ENCODE results near the gene ANAPC16.
"Not testable (repeated sequence)": the region's sequence is repeated elsewhere in the genome, so short reads cannot be mapped to it uniquely, and the experiment has no call there.

ANAPC16 gene

DNA sequence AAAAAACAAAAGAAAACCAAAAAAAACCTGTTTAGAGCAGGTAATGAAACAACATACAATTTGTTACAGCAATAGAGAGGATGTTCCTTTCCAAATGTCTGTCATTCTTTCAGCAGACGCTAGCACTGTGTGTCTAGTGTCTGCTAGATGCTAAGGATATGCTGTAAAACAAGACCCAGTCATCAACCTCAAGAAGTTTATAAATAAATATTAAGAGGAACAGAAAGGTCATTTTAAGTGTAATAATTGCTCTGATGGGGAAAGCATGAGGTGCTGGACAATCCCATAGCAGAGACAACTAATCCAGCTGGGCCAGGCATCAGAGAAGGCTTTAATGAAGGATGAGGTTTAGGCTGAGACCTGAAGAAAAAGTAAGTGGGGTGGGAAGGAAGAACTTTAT lies 23.6 kb downstream of the ANAPC16 start:
- Histone ChIP-seq H3K4me1 (ENCODE audit: control insufficient read depth in 5 of 5, insufficient read depth in 5 of 5, low read length in 5 of 5) (peaks cover 11 to 30% (median 24%) of the 10 kb centered on the region in 5 donors), H3K9ac (ENCODE audit: low read length in 5 of 5) (no peak overlapping the region), H3K27me3 (ENCODE audit: control insufficient read depth in 5 of 5, insufficient read depth in 4 of 5, low read length in 5 of 5) (no peaks in the 10 kb centered on the region), H3K9me3 (ENCODE audit: control insufficient read depth in 5 of 5, low read length in 5 of 5) (no peaks in the 10 kb centered on the region), H3K4me3 (ENCODE audit: low read depth in 1 of 5, low read length in 5 of 5) (no peak overlapping the region), H3K27ac (ENCODE audit: low read depth, low read length) (no peak overlapping the region), H3K36me3 (ENCODE audit: control insufficient read depth in 5 of 5, insufficient read depth in 5 of 5, low read length in 5 of 5) (peaks cover 8 to 21% (median 13%) of the 10 kb centered on the region in 5 donors)

DNA sequence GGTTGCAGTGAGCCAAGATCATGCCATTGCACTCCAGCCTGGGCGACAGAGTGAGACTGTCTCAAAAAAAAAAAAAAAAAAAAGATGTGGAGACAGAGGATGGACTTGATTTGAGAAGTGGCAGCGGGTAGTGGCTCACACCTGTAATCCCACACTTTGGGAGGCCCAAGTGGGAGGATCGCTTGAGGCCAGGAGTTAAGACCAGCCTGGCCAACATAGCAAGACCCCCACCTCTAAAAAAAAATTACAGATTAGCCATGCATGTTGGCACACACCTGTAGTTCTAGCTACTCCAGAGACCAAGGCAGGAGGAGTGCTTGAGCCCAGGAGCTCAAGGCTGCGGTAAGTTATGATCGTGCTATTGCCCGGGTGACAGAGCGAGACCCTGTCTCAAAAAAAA lies 24.6 kb downstream of the ANAPC16 start:
- Histone ChIP-seq H3K4me3 (ENCODE audit: low read depth in 1 of 5, low read length in 5 of 5) (no peak overlapping the region), H3K9ac (ENCODE audit: low read length in 5 of 5) (no peak overlapping the region), H3K9me3 (ENCODE audit: control insufficient read depth in 5 of 5, low read length in 5 of 5) (no peaks in the 10 kb centered on the region), H3K36me3 (ENCODE audit: control insufficient read depth in 5 of 5, insufficient read depth in 5 of 5, low read length in 5 of 5) (peaks cover 5 to 16% (median 10%) of the 10 kb centered on the region in 5 donors), H3K27ac (ENCODE audit: low read depth, low read length) (no peak overlapping the region), H3K27me3 (ENCODE audit: control insufficient read depth in 5 of 5, insufficient read depth in 4 of 5, low read length in 5 of 5) (no peaks in the 10 kb centered on the region), H3K4me1 (ENCODE audit: control insufficient read depth in 5 of 5, insufficient read depth in 5 of 5, low read length in 5 of 5) (peaks cover 12 to 38% (median 32%) of the 10 kb centered on the region in 5 donors)

DNA sequence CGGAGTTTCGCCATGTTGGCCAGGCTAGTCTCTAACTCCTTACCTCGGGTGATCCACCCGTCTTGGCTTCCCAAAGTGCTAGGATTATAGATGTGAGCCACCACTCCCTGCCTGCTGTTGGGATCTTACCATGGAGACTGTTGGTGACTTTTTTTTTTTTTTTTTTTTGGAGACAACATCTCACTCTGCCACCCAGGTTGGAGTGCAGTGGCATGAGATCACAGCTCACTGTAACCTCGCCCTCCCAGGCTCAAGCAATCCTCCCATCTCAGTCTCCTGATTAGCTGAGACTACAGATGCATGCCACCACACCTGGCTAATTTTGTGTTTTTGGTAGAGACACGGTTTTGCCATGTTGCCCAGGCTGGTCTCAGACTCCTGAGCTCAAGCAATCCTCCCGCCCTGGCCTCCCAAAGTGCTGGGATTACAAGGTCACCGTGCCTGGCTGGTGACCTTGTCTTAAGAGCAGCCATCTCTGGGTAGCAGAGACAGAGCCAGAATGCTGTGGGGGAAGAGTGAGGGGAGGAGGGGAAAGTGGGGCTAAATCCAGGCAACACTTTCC lies 26.0 kb downstream of the ANAPC16 start:
- Histone ChIP-seq H3K9me3 (ENCODE audit: control insufficient read depth in 5 of 5, low read length in 5 of 5) (no peaks in the 10 kb centered on the region), H3K9ac (ENCODE audit: low read length in 5 of 5) (no peak overlapping the region), H3K36me3 (ENCODE audit: control insufficient read depth in 5 of 5, insufficient read depth in 5 of 5, low read length in 5 of 5) (peaks cover 0 to 4% (median 2%) of the 10 kb centered on the region in 5 donors), H3K27me3 (ENCODE audit: control insufficient read depth in 5 of 5, insufficient read depth in 4 of 5, low read length in 5 of 5) (no peaks in the 10 kb centered on the region), H3K4me3 (ENCODE audit: low read depth in 1 of 5, low read length in 5 of 5) (no peak overlapping the region), H3K27ac (ENCODE audit: low read depth, low read length) (no peak overlapping the region), H3K4me1 (ENCODE audit: control insufficient read depth in 5 of 5, insufficient read depth in 5 of 5, low read length in 5 of 5) (peaks cover 12 to 47% (median 40%) of the 10 kb centered on the region in 5 donors)

DNA sequence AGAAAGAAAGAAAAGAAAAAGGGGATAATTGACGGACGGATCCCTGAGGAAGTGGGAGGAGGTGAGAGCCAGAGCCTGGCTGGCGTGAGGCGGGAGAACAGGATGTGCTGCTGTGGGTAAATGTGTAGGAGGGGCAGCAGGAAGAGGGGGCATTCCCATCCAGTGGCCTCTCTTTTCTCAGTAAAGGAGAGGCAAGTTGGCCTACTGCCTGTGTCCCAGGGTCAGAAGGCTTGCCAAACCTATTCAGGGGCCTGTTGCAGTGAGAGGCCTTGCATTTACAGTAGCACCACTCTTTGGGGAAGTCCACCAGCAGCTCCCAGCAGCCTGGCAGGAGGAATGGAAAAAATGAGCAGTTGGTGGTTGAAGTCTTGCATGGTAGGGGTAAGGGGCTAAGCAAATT lies 26.9 kb downstream of the ANAPC16 start:
- H3K9ac ChIP-seq (ENCODE audit: low read length in 5 of 5), result no peak overlapping the region
- H3K27me3 ChIP-seq (ENCODE audit: control insufficient read depth in 5 of 5, insufficient read depth in 4 of 5, low read length in 5 of 5), result no peaks in the 10 kb centered on the region
- H3K4me1 ChIP-seq (ENCODE audit: control insufficient read depth in 5 of 5, insufficient read depth in 5 of 5, low read length in 5 of 5), result peaks cover 15 to 56% (median 44%) of the 10 kb centered on the region in 5 donors
- H3K4me3 ChIP-seq (ENCODE audit: low read depth in 1 of 5, low read length in 5 of 5), result no peak overlapping the region
- H3K27ac ChIP-seq (ENCODE audit: low read depth, low read length), result no peak overlapping the region
- H3K36me3 ChIP-seq (ENCODE audit: control insufficient read depth in 5 of 5, insufficient read depth in 5 of 5, low read length in 5 of 5), result peaks cover 0 to 2% (median 0%) of the 10 kb centered on the region in 5 donors
- no peaks in the 10 kb centered on the region for H3K9me3 ChIP-seq (ENCODE audit: control insufficient read depth in 5 of 5, low read length in 5 of 5)

DNA sequence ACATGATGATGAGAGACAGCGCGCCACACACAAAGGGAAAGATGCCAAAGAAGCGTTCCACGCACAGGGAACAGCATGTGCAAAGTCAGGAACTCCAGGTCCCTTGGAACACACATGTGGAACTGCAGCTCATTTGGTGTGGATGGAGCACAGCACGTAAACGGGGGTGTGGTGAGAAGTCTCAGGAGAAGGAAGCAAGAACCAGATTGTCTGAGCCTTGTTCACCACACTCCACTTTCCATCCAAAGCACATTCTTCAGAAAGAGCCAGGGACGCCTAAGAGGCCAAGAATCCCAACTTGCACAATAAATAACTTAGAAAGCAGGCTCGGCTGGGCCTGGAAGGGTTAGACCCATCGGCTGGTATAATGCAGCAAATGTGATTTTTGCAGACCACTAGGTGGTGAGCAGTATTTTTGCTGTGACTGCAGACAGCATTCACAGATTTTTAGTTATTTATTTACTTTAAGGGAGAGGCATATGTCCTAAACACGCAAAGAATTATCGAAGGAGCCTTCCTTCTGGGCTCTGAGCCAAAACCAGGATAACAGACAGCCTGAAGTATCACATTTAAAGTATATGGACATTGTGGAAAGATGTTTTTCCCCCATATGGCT lies 28.1 kb downstream of the ANAPC16 start:
- Histone ChIP-seq H3K27me3 (ENCODE audit: control insufficient read depth in 5 of 5, insufficient read depth in 4 of 5, low read length in 5 of 5) (no peaks in the 10 kb centered on the region), H3K4me1 (ENCODE audit: control insufficient read depth in 5 of 5, insufficient read depth in 5 of 5, low read length in 5 of 5) (peaks cover 26 to 69% (median 57%) of the 10 kb centered on the region in 5 donors), H3K27ac (ENCODE audit: low read depth, low read length) (no peak overlapping the region), H3K36me3 (ENCODE audit: control insufficient read depth in 5 of 5, insufficient read depth in 5 of 5, low read length in 5 of 5) (no peaks in the 10 kb centered on the region), H3K9me3 (ENCODE audit: control insufficient read depth in 5 of 5, low read length in 5 of 5) (no peaks in the 10 kb centered on the region), H3K9ac (ENCODE audit: low read length in 5 of 5) (peak overlapping the region in 2 of 5 donors; percentile 20 to 41), H3K4me3 (ENCODE audit: low read depth in 1 of 5, low read length in 5 of 5) (no peak overlapping the region)

DNA sequence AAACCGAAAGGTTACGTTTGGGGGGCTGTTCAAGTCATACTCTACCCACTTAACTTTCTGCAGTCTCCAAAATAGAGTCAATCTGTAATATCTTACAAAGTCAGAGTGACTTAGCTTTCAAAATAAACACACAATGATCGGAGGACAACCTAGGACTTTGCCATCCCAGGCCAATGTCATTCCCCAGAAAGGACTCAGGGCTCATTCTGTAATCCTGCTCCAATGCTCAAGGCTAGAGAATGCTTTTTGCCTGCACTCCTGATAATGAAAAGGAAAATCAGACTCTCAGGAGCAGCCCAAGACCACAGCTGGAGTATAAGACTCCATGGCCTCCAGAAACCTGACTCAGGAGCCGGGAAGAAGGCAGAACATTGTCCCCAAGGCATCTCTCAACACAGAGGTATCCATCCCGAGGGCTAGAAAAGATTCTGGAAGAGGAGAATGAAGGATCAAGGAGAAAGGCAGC lies 28.8 kb downstream of the ANAPC16 start:
- H3K9me3 ChIP-seq (ENCODE audit: control insufficient read depth in 5 of 5, low read length in 5 of 5), result no peaks in the 10 kb centered on the region
- H3K9ac ChIP-seq (ENCODE audit: low read length in 5 of 5), result no peak overlapping the region
- peaks cover 26 to 73% (median 61%) of the 10 kb centered on the region in 5 donors for H3K4me1 ChIP-seq (ENCODE audit: control insufficient read depth in 5 of 5, insufficient read depth in 5 of 5, low read length in 5 of 5)
- H3K4me3 ChIP-seq (ENCODE audit: low read depth in 1 of 5, low read length in 5 of 5), result no peak overlapping the region
- no peak overlapping the region for H3K27ac ChIP-seq (ENCODE audit: low read depth, low read length)
- no peaks in the 10 kb centered on the region for H3K27me3 ChIP-seq (ENCODE audit: control insufficient read depth in 5 of 5, insufficient read depth in 4 of 5, low read length in 5 of 5)
- no peaks in the 10 kb centered on the region for H3K36me3 ChIP-seq (ENCODE audit: control insufficient read depth in 5 of 5, insufficient read depth in 5 of 5, low read length in 5 of 5)

DNA sequence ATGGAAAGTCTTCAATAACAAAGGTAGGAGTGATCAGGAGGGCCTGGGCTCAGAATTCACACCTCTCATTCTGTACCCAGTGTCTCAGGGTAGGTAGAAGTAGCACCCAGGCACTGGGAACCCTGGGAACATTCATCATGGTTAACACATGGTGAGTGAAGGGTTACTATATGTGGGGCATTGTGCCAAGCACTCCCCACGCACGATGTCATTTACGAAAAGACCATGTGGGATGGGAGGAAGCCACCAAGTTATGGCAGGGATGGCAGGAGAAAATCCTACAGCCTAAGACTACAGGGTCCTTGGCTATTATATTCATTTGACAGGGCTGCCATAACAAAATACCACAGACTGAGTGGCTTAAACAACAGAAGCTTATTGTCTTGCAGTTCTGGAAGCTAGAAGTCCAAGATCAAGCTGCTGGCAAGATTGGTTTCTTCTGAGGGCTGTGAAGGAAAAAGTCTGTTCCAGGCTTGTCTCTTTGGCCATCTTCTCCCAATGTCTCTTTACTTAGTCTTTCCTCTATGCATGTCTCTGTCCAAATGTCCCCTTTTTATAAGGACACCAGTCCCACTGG lies 30.2 kb downstream of the ANAPC16 start:
- H3K27me3 ChIP-seq (ENCODE audit: control insufficient read depth in 5 of 5, insufficient read depth in 4 of 5, low read length in 5 of 5), result no peaks in the 10 kb centered on the region
- no peak overlapping the region for H3K4me3 ChIP-seq (ENCODE audit: low read depth in 1 of 5, low read length in 5 of 5)
- H3K9ac ChIP-seq (ENCODE audit: low read length in 5 of 5), result no peak overlapping the region
- peaks cover 26 to 83% (median 67%) of the 10 kb centered on the region in 5 donors for H3K4me1 ChIP-seq (ENCODE audit: control insufficient read depth in 5 of 5, insufficient read depth in 5 of 5, low read length in 5 of 5)
- H3K9me3 ChIP-seq (ENCODE audit: control insufficient read depth in 5 of 5, low read length in 5 of 5), result no peaks in the 10 kb centered on the region
- H3K36me3 ChIP-seq (ENCODE audit: control insufficient read depth in 5 of 5, insufficient read depth in 5 of 5, low read length in 5 of 5), result no peaks in the 10 kb centered on the region
- H3K27ac ChIP-seq (ENCODE audit: low read depth, low read length), result no peak overlapping the region

DNA sequence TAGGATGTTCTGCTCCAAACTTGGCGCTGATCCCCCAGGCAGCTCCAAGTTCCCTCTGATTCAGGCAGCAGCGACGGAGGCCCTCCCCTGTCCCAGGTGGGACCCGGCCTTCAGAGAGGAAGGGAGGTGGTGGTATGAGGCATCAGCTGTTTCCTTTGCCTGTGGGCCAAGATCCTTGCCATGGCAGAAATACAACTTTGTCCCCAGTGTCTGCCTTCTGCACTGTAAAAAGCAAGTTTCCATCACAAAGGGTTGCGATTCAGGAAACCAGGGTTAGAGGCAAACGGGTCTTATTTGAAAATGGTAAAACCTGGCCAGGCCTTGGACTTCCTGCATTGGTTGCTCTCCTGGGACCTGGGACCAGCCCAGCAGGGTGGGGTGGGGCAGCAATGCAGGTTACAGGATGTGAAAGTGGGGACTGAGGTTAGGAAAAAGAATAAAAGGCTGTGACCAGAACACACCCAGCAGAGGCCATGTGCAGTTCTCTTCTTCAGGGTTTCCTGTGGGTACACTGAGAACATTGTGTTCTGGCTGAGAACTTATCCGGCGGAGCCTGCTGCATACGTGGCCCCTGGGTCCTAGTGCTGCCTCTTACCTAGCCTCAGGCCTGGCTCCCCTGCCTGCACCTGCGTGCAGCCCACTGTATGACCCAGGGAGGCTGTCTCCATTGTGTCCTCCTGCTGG lies 32.8 kb downstream of the ANAPC16 start:
- Histone ChIP-seq H3K4me1 (ENCODE audit: control insufficient read depth in 5 of 5, insufficient read depth in 5 of 5, low read length in 5 of 5) (peaks cover 25 to 83% (median 70%) of the 10 kb centered on the region in 5 donors), H3K9me3 (ENCODE audit: control insufficient read depth in 5 of 5, low read length in 5 of 5) (no peaks in the 10 kb centered on the region), H3K36me3 (ENCODE audit: control insufficient read depth in 5 of 5, insufficient read depth in 5 of 5, low read length in 5 of 5) (no peaks in the 10 kb centered on the region), H3K4me3 (ENCODE audit: low read depth in 1 of 5, low read length in 5 of 5) (peak overlapping the region; percentile 27 to 44 (median 33)), H3K27ac (ENCODE audit: low read depth, low read length) (peak overlapping the region; percentile 73), H3K9ac (ENCODE audit: low read length in 5 of 5) (peak overlapping the region in 4 of 5 donors; percentile 22 to 64 (median 42)), H3K27me3 (ENCODE audit: control insufficient read depth in 5 of 5, insufficient read depth in 4 of 5, low read length in 5 of 5) (no peaks in the 10 kb centered on the region)

DNA sequence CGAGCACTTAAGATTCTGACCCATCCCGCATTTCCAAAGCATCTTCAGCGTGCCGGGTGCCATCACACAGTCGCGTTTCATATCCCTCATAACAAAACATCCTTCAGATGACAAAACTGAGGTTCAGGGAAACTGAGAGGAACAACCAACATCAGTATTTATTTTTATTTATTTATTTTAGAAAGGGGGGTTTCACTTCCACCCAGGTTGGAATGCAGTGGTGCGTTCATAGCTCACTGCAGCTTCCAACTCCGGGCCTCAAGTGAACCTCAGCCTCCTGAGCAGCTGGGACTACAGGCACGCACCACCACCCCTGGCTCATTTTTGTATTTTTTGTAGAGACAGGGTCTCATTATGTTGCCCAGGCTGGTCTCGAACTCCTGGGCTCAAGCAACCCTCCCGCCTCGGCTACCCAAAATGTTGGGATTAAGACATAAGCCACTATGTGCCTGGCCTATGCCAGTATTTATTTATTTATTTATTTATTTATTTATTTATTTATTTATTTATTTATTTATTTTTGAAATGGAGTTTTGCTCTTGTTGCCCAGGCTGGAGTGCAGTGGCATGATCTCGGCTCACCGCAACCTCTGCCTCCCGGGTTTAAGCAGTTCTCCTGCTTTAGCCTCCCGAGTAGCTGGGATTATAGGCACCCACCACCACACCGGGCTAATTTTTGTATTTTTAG lies 33.5 kb downstream of the ANAPC16 start:
- Histone ChIP-seq H3K4me1 (ENCODE audit: control insufficient read depth in 5 of 5, insufficient read depth in 5 of 5, low read length in 5 of 5) (peaks cover 21 to 83% (median 70%) of the 10 kb centered on the region in 5 donors), H3K9ac (ENCODE audit: low read length in 5 of 5) (peak overlapping the region in 3 of 5 donors; percentile 26 to 64 (median 58)), H3K4me3 (ENCODE audit: low read depth in 1 of 5, low read length in 5 of 5) (peak overlapping the region in 4 of 5 donors; percentile 27 to 43 (median 33)), H3K27ac (ENCODE audit: low read depth, low read length) (peak overlapping the region; percentile 73)
- not testable (repeated sequence) for H3K27me3 ChIP-seq (ENCODE audit: control insufficient read depth in 5 of 5, insufficient read depth in 4 of 5, low read length in 5 of 5); H3K36me3 ChIP-seq (ENCODE audit: control insufficient read depth in 5 of 5, insufficient read depth in 5 of 5, low read length in 5 of 5); H3K9me3 ChIP-seq (ENCODE audit: control insufficient read depth in 5 of 5, low read length in 5 of 5)
